AML-193 (cell line): ENCODE measurements around the gene LEMD3.

ENCODE experiments used
- DNase-seq, 2 experiments: peaks; one replicate each; lab custom pipeline; 2025; lab: John Stamatoyannopoulos, UW

The LEMD3 gene

DNA sequence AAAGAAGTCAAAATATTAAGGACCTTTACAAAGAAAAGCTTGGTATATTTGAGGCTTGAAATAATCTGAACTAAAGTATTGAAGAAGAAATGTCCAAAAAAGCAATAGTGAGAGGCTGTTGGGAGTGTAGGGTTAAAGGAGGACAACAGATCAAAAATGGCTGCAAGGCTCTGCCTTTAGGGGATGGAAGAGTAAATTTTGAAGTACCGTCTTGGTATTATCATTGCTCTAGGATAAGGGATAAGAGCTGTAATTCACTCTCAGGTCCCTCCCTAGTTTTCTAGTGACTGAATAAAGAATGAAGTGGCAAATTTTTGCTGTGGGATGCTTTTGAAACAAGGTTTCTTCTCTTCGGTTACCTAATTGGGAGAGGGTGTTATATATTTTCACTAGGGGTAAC lies 38.7 kb downstream of the LEMD3 start:
- DNase-seq: no peak

DNA sequence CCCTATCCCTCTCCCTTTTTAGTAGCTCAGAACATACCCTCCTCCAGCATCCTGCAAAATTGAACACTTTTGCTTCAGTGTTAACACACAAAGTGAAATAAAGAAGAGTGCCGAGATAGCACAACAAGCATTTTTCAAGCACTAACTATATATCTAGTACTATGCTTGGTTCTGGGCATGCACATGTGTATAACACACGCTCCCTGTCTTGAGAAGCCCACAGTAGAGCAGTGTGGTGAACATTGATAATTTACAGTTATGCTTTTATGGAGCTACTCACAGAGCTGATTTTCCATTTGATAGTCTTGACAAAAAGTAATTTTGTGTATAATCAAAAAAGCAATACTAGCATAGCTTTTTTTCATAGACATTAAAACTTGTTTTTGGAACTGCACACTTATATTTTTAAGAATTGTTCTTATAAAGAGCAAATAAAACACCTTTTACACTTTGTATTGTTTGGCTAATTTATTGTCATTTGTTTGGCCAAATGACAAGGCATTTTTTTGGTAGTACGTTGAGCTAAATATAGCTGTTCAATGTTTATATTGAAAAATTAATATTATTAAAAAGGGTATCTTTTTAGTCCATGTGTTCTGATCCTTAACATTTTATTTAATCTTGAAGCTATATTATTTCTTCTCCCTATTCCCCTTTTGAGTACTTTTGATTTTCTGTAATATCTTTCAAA lies 39.7 kb downstream of the LEMD3 start:
- DNase-seq: no peak

DNA sequence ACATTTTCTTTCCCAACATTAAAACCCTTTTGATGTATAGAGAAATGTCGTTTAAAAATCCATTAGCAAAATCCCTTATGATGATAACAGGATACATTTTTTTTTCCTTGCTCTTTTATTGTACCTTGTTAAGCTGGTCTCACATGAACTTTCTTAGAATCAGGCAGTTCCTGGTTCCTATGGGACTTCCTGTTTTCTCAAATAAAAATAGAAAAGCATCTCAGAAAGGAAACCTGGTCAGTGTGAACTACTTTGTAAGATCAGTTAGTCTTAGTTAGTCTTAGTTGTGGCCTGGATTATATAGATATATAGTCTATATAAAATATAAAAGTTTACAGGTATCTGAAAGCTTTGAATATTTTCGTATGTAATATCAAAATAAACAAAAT lies 40.3 kb downstream of the LEMD3 start:
- peak; percentile 51 to 58 for DNase-seq

DNA sequence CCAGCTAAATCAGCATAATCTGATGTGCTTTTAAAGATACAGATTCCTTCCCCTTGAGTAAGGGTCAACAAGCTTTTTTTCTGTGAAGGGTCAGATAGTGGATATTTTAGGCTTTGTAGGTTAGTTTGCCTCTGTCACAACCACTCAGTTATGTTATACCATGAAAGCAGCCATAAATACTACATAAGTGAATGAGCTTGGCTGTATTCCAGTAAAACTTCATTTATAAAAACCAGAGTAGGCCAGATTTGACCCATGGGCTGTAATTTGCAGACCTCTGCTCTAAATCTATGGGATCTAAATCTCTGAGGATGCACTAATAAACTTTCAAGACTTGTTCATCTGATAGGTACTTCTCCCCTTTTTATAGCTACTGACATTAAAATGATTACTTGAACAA lies 47.7 kb downstream of the LEMD3 start:
- DNase-seq: no peak

DNA sequence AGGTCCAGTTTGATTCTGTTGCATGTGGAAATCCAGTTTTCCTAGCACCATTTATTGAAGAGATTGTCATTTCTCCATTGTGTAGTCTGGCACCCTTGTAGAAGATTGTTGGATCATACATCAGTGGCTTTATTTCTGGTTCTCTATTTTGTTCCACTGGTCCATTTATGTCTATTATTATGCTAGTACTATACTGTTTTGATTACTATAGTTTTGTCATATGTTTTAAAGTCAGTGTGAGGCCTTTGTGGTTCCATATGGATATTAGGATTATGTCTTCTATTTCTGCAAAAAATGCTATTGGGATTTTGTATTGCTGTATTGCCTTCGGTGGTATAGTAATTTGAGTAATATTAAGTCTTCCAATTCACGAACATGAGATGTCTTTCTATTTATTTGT lies 51.4 kb downstream of the LEMD3 start:
- DNase-seq: no peak

DNA sequence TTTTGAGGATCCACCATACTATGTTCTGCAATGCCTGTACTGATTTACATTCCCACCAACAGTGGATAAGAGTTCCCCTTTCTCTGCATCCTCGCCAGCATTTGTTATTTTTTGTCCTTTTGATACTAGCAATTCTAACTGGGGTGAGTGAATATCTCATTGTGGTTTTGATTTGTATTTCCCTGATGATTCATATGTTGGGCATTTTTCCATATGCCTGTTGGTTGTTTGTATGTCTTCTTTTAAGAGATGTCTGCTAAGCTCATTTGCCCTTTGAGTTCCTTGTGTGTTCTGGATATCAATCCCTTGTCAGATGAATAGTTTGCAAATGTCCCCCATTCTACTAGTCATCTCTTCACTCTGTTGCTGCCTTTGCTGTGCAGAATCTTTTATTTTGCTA lies 60.1 kb downstream of the LEMD3 start:
- no peak for DNase-seq

DNA sequence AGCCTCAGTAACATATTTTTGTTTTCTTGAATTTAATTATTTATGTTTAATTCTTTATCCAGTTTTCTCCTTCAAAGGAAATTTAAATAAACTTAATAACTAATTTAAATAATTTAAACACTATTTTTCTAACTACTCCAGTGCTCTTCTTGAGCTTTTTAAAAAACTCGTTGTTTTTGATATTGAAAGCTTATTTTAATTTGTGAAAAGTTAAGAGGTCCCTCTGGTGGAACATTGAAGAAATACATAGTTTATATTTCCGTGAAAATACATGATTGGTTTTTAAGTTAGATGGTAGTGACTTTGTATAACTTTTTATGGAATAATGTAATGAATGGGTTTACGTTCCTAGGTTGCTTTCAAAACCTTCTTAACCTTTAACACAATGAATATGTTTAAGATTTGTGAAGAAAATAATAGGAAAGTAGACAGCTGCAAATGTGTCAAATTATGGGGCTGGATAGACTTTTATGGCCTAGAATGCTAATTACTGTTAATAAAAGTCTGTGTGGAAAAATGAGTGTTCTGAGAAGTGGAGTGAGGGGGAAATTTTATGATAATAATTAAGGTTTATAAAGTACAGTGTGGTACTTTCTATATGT lies 63.2 kb downstream of the LEMD3 start:
- DNase-seq: peak; percentile 54 to 63

DNA sequence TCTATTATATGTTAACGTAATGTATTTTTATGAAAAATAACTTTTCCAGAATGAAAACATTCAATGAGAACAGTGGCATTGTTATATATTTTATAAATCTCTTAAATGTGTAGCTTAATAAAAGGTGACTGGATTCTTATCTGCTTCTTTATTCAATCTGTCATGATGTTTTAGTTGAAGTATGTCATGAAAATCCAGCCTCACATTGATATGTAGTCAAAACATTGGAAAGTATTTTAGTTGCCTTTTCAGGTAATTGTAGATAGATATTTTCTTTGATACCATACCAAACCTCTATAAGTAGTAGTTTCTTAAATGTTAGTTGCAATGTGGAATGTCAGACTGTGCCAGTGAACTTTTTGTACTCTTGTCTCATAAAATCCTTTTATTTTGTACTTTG lies 67.8 kb downstream of the LEMD3 start:
- no peak for DNase-seq

DNA sequence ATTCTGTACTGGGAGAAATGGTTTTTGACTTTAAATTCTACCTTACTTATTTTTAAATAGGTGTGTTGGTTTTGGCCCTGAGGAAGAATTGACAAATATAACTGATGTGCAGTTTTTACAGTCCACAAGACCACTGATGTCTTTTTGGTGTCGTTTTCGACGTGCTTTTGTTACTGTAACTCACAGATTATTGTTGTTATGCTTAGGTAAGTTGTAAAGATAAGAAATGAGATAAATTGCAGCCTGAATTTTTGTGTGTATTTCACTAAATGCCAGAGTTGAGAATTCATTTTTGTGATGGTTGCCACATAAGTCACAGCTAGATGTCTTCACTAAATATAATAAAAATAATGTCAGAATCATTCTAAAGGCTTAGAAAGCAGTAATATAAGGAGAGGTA lies 69.2 kb downstream of the LEMD3 start:
- DNase-seq: no peak

DNA sequence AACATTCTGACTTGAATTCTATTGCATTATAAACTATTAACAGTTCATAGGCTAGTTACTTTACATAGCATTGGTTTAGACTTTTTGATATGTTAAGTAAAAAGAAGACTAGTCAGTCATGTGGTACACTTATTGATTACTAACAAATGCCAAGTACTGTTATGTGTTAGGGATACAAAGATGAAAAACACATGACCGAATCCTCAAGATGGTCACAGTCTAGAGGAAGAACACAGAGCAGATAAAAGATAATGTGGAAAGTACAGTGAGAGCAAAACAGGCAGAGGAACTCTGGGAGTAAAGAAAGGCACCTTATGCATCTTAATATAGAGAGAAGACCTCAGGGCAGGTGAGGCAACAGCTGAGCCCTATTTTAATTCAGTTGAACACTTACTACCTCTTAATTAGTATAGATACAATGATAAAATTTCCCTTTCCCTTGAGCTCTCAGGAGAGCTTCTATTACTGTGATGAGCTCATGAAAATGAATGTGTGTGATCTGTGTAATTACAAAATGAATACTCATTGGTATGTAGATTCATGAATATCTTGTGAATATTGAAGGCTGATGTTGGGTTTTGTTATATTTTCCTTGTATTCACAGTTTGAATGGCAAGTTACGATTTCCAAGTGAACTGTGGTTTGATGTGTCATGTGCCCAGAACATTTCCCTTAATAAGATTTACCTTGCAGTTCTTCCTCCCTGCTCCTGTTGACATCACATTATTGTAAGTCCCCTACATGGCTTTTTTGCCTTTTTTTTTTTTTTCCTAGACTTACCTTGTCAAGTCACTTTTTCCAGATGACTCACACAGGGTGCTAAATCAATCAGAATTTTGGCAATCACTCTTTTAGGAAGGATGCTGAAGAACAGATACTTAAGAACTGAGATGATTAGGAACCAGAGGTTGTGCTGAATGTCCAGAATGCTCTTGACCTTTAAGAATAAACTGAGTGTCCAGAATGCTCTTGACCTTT lies 79.6 kb downstream of the LEMD3 start:
- DNase-seq: no peak

DNA sequence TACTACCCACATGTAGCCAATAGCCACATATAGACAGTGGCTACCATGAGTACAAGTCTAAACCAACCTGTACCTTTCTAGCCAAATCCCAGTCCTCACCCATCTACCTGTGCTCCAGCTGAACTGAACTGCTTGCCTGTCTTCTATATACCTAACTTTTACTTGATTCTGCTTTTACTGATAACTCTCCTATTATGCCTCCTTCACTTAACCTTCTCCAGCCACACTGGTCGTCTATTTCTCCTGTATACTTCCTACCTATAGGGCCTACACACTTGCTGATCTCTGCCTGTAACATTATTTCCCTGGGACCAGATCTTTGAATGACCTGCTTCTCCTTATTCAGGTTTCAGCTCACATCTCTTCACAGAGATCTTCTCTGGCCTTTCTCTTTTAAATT lies 83.1 kb downstream of the LEMD3 start:
- no peak for DNase-seq

DNA sequence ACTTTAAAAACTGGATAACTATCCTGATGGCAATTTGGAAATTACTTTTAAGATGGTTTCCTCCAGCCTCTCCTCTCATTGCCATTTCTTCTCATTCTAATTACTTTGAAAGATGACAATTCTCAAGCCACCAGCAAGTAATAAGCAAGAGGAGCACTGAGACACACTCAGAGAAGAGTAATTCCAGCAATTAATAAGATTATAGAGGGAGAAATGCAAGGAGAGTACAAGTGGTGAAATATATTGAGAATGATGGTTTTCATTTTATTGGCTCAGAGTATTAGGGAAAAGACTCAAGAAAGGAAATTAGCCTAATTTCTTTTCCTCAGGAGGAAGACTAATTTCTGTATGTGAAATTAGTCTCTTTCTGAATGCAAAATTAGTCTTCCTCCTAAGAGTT lies 88.6 kb downstream of the LEMD3 start:
- no peak for DNase-seq

DNA sequence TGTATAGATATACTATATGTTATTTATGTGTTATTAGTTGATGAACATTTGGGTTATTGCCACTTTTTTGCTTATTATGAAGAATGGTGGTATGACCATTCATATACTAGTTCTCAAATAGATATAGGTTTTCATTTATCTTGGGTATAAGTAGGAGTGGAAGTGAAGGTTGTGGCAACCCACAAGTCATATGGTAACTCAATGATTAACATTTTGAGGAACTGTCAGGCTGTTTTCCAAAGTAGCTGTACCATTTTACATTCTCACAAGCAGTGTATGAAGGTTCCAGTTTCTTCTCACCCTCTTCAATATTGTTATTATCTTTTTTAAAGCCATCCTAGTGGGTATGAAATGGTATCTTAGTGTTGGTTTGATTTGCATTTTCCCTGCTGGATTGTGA lies 90.1 kb downstream of the LEMD3 start:
- no peak for DNase-seq

DNA sequence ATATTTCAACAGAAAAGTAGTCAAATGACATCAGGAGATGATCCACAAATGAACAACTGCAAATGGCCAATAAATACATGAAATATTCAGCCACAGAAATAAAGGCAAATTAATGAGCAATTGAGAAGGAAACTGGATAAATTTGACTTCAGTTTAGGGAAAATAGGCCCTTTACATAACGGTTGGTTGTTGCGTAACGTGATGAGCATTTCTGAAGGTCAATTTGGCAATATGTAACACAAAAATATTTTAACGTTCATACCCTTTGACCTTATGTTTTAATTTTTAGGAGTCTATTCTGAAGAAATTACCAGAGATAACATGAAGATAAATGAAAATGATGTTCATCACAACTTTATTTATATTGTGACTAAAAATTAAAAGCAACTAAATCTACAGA lies 94.4 kb downstream of the LEMD3 start:
- no peak for DNase-seq

DNA sequence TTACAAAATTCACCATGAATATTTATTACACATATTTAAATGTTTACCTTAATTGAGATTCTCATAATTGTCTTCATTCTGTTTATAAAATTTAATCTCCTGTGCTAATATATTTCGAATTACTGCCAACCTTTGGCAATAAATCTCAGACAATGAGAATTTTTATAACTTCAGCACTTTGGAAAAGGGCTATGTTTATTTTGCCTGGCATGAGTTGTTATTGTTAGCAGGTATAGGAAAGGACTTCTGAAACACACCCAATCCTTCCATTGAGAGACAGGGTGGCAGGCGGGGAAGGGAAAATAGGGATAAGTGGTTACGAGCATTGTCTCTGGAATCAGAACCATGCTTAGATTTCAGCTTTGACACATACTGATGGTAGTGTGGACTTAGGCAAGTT lies 97.0 kb downstream of the LEMD3 start:
- DNase-seq: no peak

DNA sequence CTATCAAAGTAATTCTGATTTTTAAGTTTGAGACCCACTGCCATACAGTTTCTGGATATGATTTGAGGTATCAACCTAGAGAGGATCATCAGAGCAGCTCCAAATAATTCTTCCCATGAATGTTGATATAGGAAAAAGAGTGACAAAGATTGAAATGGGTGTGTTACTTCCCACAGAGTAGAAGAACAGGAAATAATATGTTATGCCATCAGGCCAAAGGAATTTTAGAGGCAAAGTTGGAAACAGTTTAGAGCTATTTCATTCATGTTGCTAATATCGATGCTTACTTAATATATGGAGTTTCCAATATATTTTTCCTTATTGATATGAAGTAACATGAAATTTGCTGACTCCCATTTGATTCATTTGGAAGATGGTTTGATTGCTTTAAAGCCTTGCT lies 100.2 kb downstream of the LEMD3 start:
- no peak for DNase-seq

DNA sequence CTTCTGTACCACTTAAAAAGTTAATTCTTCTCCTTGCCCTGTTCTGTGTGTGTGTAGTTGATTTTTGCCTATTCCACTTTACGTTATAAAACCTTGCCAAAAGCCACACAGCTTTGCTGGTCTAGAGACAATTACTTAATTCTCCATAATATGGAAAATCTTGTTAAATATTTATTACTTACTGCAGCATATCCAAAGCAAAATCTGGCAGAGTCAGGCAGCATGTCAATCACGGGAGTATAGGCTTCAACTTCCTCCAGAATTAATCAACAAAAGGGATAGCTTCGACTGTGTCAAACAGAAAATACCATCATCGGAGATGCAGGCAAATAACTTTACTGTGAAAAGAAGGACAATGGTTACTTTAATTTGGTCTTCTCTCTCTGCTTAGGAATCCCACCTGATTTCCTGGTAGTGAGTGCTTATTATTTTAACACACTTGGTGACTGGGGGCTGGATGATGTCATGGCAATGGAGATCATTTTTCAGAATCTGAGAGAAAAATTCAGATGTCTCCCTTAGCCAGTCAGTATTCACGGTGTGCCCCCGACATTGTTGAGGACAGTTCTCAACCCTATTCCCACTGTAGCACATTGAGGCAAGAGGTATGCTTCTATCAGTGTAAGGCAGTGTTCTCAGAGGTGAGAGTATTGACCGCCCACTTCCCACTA lies 105.4 kb downstream of the LEMD3 start:
- no peak for DNase-seq

DNA sequence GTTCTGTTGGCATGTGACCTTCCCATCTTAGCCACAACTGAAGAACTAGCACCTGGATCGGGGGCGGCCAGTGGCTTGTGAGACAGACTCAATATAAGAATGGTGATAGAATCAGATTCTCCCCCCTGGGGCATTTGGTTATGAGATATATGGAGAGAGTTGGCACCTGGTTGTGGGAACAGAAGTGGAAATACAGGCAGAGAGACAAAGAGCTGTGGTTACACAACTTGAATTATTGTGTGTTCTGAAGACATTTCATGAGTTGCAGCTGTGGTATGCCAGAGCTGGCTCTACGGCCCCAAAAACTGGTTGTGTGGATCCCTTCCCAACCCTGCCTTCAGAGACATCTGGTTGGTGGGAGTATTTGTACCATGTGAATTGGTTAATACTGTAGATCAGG lies 106.2 kb downstream of the LEMD3 start:
- no peak for DNase-seq

DNA sequence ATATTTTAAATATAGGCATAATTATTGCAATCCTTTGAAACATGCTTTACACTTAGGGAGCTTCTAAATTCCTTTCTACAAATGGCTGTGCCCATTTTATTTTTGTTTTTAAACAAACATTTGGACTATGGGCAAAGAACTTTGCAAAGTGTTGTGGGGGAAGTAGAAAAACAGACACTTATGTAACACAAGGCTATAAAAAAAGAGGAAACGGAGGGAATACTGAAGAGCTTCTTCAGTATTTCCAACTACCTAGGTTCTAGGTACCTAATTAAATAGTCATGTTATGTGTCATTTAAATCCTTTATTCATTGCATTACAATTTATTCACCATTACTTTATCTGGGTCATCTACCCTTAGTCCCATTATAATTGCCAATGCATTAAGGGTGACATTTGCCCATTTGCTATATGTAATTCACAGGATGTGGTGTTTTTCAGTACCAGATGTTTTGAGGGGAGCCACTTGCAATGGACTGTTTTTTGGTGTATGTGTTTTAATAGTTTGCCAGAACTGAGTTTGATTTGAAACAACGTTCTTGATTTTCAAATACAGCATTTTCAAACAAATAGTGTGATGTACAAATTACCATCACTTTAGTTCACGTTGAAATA lies 107.6 kb downstream of the LEMD3 start:
- DNase-seq: peak; percentile 58 to 63

DNA sequence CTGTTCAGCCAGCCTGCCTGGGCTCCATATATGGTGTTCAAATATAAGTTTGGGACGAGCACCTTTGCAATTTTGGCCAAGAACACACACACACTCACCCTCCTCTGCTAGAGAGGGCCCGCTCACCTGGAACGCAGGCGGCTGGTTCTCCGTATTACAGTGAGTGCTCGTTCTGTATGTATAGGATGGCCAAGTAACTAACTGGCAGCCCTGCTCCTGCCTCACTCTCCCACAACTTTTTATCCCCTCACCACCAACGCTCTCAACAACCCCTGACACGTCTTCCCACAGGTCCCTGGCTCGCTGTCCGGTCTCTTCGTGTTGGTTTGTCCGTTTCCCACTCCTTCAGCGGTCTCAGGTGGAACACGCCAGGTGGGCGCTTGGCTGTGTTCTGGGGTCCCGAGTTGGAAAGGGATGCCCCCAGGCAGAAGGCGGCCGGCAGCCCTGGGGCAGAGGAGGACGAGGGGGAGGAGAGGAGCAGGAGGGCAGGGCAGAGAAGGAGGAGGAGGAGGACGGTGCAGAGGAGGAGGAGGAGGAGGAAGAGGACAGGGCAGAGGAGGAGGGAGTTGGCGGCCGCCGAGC lies 108.7 kb downstream of the LEMD3 start:
- no peak for DNase-seq

DNA sequence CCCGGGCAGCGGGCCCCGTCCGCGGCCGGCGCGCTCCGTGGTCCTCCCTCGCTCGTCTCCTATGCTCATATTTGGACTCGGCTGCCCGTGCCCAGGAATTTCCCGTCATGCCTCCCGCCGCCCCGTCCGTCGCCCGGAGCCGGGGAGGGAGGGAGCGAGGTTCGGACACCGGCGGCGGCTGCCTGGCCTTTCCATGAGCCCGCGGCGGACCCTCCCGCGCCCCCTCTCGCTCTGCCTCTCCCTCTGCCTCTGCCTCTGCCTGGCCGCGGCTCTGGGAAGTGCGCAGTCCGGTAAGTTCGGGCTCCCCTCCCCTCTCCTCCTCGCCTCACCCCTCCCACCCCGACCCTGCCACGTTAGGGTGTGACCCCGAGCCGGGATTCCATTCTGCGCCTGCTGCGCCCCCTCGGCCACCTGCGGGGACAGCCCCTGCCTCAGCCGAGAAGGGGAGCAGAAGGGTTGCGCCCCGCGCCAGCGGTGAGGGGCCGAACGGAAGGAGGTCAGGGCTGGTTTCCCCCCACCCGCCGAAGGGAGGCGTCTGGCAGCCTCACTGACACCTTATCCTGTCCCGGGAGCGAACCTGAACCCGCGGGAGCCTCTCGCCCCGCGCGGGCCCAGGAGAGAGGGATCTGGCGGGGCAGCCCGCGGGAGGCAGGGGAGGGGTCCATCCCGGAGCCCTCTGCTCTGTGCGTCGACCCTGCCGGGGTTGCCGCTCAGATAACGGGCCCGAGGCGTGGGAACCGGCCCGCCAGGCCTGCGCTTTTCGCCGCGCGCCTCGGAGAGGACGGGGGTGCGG lies 109.4 kb downstream of the LEMD3 start, which contains the start of gene MSRB3:
TSS of gene MSRB3 (plus strand) at position 108 of the 793 bp plus-strand sequence. CDS start 29,897 bp downstream, outside the sequence.
- no peak for DNase-seq
